Aorta (tissue), 5 donors: ENCODE measurements around the gene GPR68. TPM values are rescaled to one million over a fixed set of nuclear protein-coding genes. Genes with fewer than 3 reads are reported as not detected.
"Not testable (repeated sequence)": the region's sequence is repeated elsewhere in the genome, so short reads cannot be mapped to it uniquely, and the experiment has no call there.

Experiments used
- ATAC-seq: fragments of 200-7000 bp; cut with Tn5 transposase; one replicate; pipeline ENCODE4 v1.9.1; 2022; ENCODE audit warnings: moderate library complexity; ENCODE audit not compliant: low FRiP score
- DNase-seq, 2 donors: peaks; one replicate each; pipeline ENCODE4 v3.0.0-alpha.2; 2020
- H3K27ac ChIP-seq, 2 donors: one replicate each; pipeline ENCODE4 v1.5.1; 2013; ENCODE audit warnings: low read length in 2 of 2, mild to moderate bottlenecking in 2 of 2, moderate library complexity in 2 of 2, control low read depth in 1 of 2, inconsistent platforms in 1 of 2, low read depth in 1 of 2
- H3K27me3 ChIP-seq, 2 donors: one replicate each; pipeline ENCODE4 v1.6.1; 2013; ENCODE audit warnings: control low read depth in 1 of 2, low read length in 1 of 2, mild to moderate bottlenecking in 1 of 2, moderate library complexity in 1 of 2; ENCODE audit not compliant: insufficient read depth in 2 of 2, control insufficient read depth in 1 of 2
- H3K36me3 ChIP-seq, 2 donors: one replicate each; pipeline ENCODE4 v1.6.1; 2013; ENCODE audit warnings: control low read depth in 1 of 2, low read length in 1 of 2, mild to moderate bottlenecking in 1 of 2; ENCODE audit not compliant: insufficient read depth in 2 of 2, control insufficient read depth in 1 of 2
- H3K4me1 ChIP-seq, 2 donors: one replicate each; pipeline ENCODE4 v1.6.1; 2013; ENCODE audit warnings: low read length in 2 of 2, control low read depth in 1 of 2, mild to moderate bottlenecking in 1 of 2, moderate library complexity in 1 of 2; ENCODE audit not compliant: insufficient read depth in 2 of 2, control insufficient read depth in 1 of 2
- H3K4me3 ChIP-seq, 2 donors: one replicate each; pipeline ENCODE4 v1.5.1; 2013; ENCODE audit warnings: low read length in 2 of 2, control low read depth in 1 of 2, mild to moderate bottlenecking in 1 of 2
- H3K9me3 ChIP-seq: one replicate; pipeline ENCODE4 v1.6.1; 2013; ENCODE audit warnings: mild to moderate bottlenecking, low read length; ENCODE audit not compliant: control insufficient read depth
- WGBS, 2 donors: extraction: QIAGEN DNeasy Blood & Tissue Kit; methylation state at CpG; one replicate each; pipeline ENCODE4 v1.1.7; 2013; 5-methylcytosine and 5-hydroxymethylcytosine counted together
- intact Hi-C, 2 donors: fragments of 100-400 bp; cut with DNase I; formaldehyde crosslinking; loops; one replicate each; pipeline versions ENCODE4 v1.14.2 to v1.15.0; 2022
- polyA plus RNA-seq, 2 donors: library from polyadenylated mRNA; stranded (reverse); fragments of 200-250 nt; gene quantifications; one replicate each; pipeline ENCODE4 v1.2.3, GENCODE V29; 2013
- total RNA-seq, 2 donors: library from RNA; stranded (reverse); fragmentation: NEBNext Ultra II Directional; extraction: Animal tissue kit (Norgen Biotek cat#: 25700); gene quantifications; one replicate each; pipeline ENCODE4 v1.2.1, GENCODE V29; 2021
- donor health status: healthy with polysubstance abuse.
- donor health status: Bipolar disorder and iron deficiency.
- donor health status: DM: no; HTN: no; CAD: no.
- donor health status: DM: no; HTN: no; CAD: no.
- donor health status: DM: yes; HTN: yes; CAD: no.

Gene GPR68
- total and polyA plus RNA-seq, 4 donors: 0.10 to 6.3 (median 0.84) TPM; not detected in 1

GRCh38 chr14:91252871-91253794, 8.6 kb upstream of the GPR68 start:
- Histone ChIP-seq H3K9me3 (no peaks in the 10 kb centered on the region), H3K36me3 (no peaks in the 10 kb centered on the region), H3K27ac (no peak overlapping the region), H3K4me1 (no peaks in the 10 kb centered on the region), H3K4me3 (peak overlapping the region; percentile 48 to 85), H3K27me3 (no peaks in the 10 kb centered on the region)
- intact Hi-C loops: no loop called here
- 4 to 6% methylated on average over 54 to 95 of the region's 95 CpGs for WGBS, 2 donors
- DNase-seq (peak in 1 of 2 donors; percentile 81), ATAC-seq (peak; percentile 22)

- DNase-seq: no peak
- intact Hi-C loops: no loop called here
- no peaks in the 10 kb centered on the region for H3K36me3 ChIP-seq
- whole genome bisulfite sequencing, 2 donors: 62 to 71% methylated on average over 5 of the region's 5 CpGs
- no peaks in the 10 kb centered on the region for H3K27me3 ChIP-seq
- H3K4me3 ChIP-seq: no peak overlapping the region
- no peak overlapping the region for H3K27ac ChIP-seq
- no peaks in the 10 kb centered on the region for H3K4me1 ChIP-seq
- ATAC-seq: no peak
- H3K9me3 ChIP-seq: no peaks in the 10 kb centered on the region
These were observed 6.4 kb upstream of the GPR68 start for GRCh38 chr14:91250912-91251311.

GRCh38 chr14:91249841-91250616, 5.5 kb upstream of the GPR68 start:
- WGBS, 2 donors: 85 to 86% methylated on average over 10 of the region's 10 CpGs
- H3K27me3 ChIP-seq: no peaks in the 10 kb centered on the region
- no peaks in the 10 kb centered on the region for H3K36me3 ChIP-seq
- no peak overlapping the region for H3K27ac ChIP-seq
- no peak overlapping the region for H3K4me3 ChIP-seq
- ATAC-seq: no peak
- DNase-seq: no peak
- no peaks in the 10 kb centered on the region for H3K4me1 ChIP-seq
- no peaks in the 10 kb centered on the region for H3K9me3 ChIP-seq
- intact Hi-C loops: no loop called here

- H3K4me1 ChIP-seq: no peaks in the 10 kb centered on the region
- intact Hi-C loops: no loop called here
- DNase-seq (no peak), ATAC-seq (no peak)
- 96% methylated on average over 15 of the region's 15 CpGs for WGBS, 2 donors
- no peak overlapping the region for H3K4me3 ChIP-seq
- no peak overlapping the region for H3K27ac ChIP-seq
- no peaks in the 10 kb centered on the region for H3K36me3 ChIP-seq
- no peaks in the 10 kb centered on the region for H3K9me3 ChIP-seq
- no peaks in the 10 kb centered on the region for H3K27me3 ChIP-seq
These were observed 1.7 kb upstream of the GPR68 start for GRCh38 chr14:91246051-91246852.

GRCh38 chr14:91245616-91246015, 1.1 kb upstream of the GPR68 start:
- H3K4me1 ChIP-seq, H3K36me3 ChIP-seq, intact Hi-C loops, H3K4me3 ChIP-seq, H3K27me3 ChIP-seq, DNase-seq, ATAC-seq, H3K27ac ChIP-seq, H3K9me3 ChIP-seq: not testable (repeated sequence)
- WGBS, 2 donors: 98 to 99% methylated on average over 8 of the region's 8 CpGs

GRCh38 chr14:91245029-91245428, 525 bp upstream of the GPR68 start:
- WGBS, 2 donors: 83 to 85% methylated on average over 9 of the region's 9 CpGs
- Histone ChIP-seq H3K4me3 (no peak overlapping the region), H3K36me3 (no peaks in the 10 kb centered on the region), H3K4me1 (no peaks in the 10 kb centered on the region), H3K27me3 (no peaks in the 10 kb centered on the region), H3K27ac (no peak overlapping the region), H3K9me3 (no peaks in the 10 kb centered on the region)
- intact Hi-C loops: no loop called here
- ATAC-seq (peak; percentile 11), DNase-seq (no peak)

- Histone ChIP-seq H3K4me1 (no peaks in the 10 kb centered on the region), H3K27ac (no peak overlapping the region), H3K4me3 (no peak overlapping the region), H3K9me3 (peaks cover 2% of the 10 kb centered on the region), H3K27me3 (no peaks in the 10 kb centered on the region), H3K36me3 (no peaks in the 10 kb centered on the region)
- ATAC-seq (no peak), DNase-seq (no peak)
- intact Hi-C loops: no loop called here
- 94 to 95% methylated on average over 6 of the region's 6 CpGs for WGBS, 2 donors
These were observed 1.4 kb downstream of the GPR68 start for GRCh38 chr14:91243074-91243471.

GRCh38 chr14:91242635-91243034, 1.9 kb downstream of the GPR68 start:
- Histone ChIP-seq H3K4me1 (no peaks in the 10 kb centered on the region), H3K36me3 (no peaks in the 10 kb centered on the region), H3K4me3 (no peak overlapping the region), H3K27me3 (no peaks in the 10 kb centered on the region), H3K9me3 (peaks cover 2% of the 10 kb centered on the region), H3K27ac (no peak overlapping the region)
- ATAC-seq: no peak
- DNase-seq: no peak
- WGBS, 2 donors: 91 to 92% methylated on average over 4 of the region's 4 CpGs
- intact Hi-C loops: no loop called here
